NCI-H524 treated with DMSO at 0.1 percent for 48 hours (cell line): ENCODE measurements around the gene SYT6.

Experiments used
- DNase-seq: peaks from one replicate; lab custom pipeline; 2025; lab: John Stamatoyannopoulos, UW

The SYT6 gene

GRCh38 chr1:114092186-114093062 lies 61.2 kb downstream of the SYT6 start:
- DNase-seq: no peak

GRCh38 chr1:114091711-114092110 lies 62.0 kb downstream of the SYT6 start:
- DNase-seq: no peak

GRCh38 chr1:114090738-114091505 lies 62.7 kb downstream of the SYT6 start:
- no peak for DNase-seq

- no peak for DNase-seq
These were observed 64.0 kb downstream of the SYT6 start for GRCh38 chr1:114089502-114090138.

- DNase-seq: no peak
These were observed 65.0 kb downstream of the SYT6 start for GRCh38 chr1:114088392-114089299.

GRCh38 chr1:114087495-114087894 lies 66.2 kb downstream of the SYT6 start:
- no peak for DNase-seq

GRCh38 chr1:114086601-114087368 lies 66.9 kb downstream of the SYT6 start:
- no peak for DNase-seq

GRCh38 chr1:114082867-114083585 lies 70.6 kb downstream of the SYT6 start:
- no peak for DNase-seq

- DNase-seq: no peak
These were observed 71.4 kb downstream of the SYT6 start for GRCh38 chr1:114082304-114082630.

GRCh38 chr1:114081437-114082303 lies 72.0 kb downstream of the SYT6 start:
- no peak for DNase-seq

- DNase-seq: no peak
These were observed 72.9 kb downstream of the SYT6 start for GRCh38 chr1:114080511-114081436.

GRCh38 chr1:114079596-114080190 lies 74.0 kb downstream of the SYT6 start:
- no peak for DNase-seq

GRCh38 chr1:114078116-114078515 lies 75.6 kb downstream of the SYT6 start:
- no peak for DNase-seq

GRCh38 chr1:114077188-114077587 lies 76.5 kb downstream of the SYT6 start:
- DNase-seq: no peak

- DNase-seq: no peak
These were observed 77.4 kb downstream of the SYT6 start for GRCh38 chr1:114076308-114076707.

- no peak for DNase-seq
These were observed 78.0 kb downstream of the SYT6 start for GRCh38 chr1:114075546-114076242.

- no peak for DNase-seq
These were observed 78.6 kb downstream of the SYT6 start for GRCh38 chr1:114075105-114075504.
